ENCODE data around the gene CKM. TPM values are rescaled to one million over a fixed set of nuclear protein-coding genes. Genes with fewer than 3 reads are reported as not detected.

The CKM gene
- total RNA-seq (2014; rRNA removed; shearing (Covaris generic)): 0.20 and 0.24 TPM in 2 replicates

- DNase-seq (ENCODE audit: low read depth): no peak
These were observed at the start of gene CKM for GRCh38 chr19:45322744-45323281. Gene CKM (minus strand): TSS chr19:45322875. CDS start chr19:45319713, 3,162 bp downstream.

GRCh38 chr19:45370410-45371204 lies 47.9 kb upstream of the CKM start, which contains the start of gene ERCC2:
Gene ERCC2 (minus strand): TSS chr19:45370573. CDS start chr19:45370540, 33 bp downstream.
- peak; percentile 99 for DNase-seq (ENCODE audit: low read depth)

- no peak for DNase-seq (ENCODE audit: low read depth)
These were observed 46.2 kb upstream of the CKM start for GRCh38 chr19:45368737-45369340.

GRCh38 chr19:45368127-45368526 lies 45.5 kb upstream of the CKM start:
- DNase-seq (ENCODE audit: low read depth): no peak

GRCh38 chr19:45364696-45365095 lies 42.0 kb upstream of the CKM start:
- DNase-seq (ENCODE audit: low read depth): no peak

- DNase-seq (ENCODE audit: low read depth): no peak
These were observed 41.3 kb upstream of the CKM start for GRCh38 chr19:45363861-45364459.

- no peak for DNase-seq (ENCODE audit: low read depth)
These were observed 39.6 kb upstream of the CKM start for GRCh38 chr19:45362291-45362690.

GRCh38 chr19:45361608-45362007 lies 38.9 kb upstream of the CKM start:
- DNase-seq (ENCODE audit: low read depth): no peak

- DNase-seq (ENCODE audit: low read depth): no peak
These were observed 35.6 kb upstream of the CKM start for GRCh38 chr19:45358213-45358792.

- no peak for DNase-seq (ENCODE audit: low read depth)
These were observed 34.7 kb upstream of the CKM start for GRCh38 chr19:45357445-45357783.

GRCh38 chr19:45356760-45357444 lies 34.2 kb upstream of the CKM start:
- no peak for DNase-seq (ENCODE audit: low read depth)

GRCh38 chr19:45355910-45356309 lies 33.2 kb upstream of the CKM start:
- DNase-seq (ENCODE audit: low read depth): no peak

- no peak for DNase-seq (ENCODE audit: low read depth)
These were observed 32.7 kb upstream of the CKM start for GRCh38 chr19:45355402-45355801.

GRCh38 chr19:45354241-45354842 lies 31.7 kb upstream of the CKM start:
- no peak for DNase-seq (ENCODE audit: low read depth)

GRCh38 chr19:45352914-45353796 lies 30.5 kb upstream of the CKM start:
- DNase-seq (ENCODE audit: low read depth): no peak

GRCh38 chr19:45352471-45352870 lies 29.8 kb upstream of the CKM start:
- DNase-seq (ENCODE audit: low read depth): no peak

GRCh38 chr19:45352062-45352461 lies 29.4 kb upstream of the CKM start:
- no peak for DNase-seq (ENCODE audit: low read depth)

- DNase-seq (ENCODE audit: low read depth): no peak
These were observed 28.8 kb upstream of the CKM start for GRCh38 chr19:45351401-45351952.

GRCh38 chr19:45350477-45351058 lies 27.9 kb upstream of the CKM start:
- no peak for DNase-seq (ENCODE audit: low read depth)

Data from RPMI7951 (cell line).